ENCODE measurements around the gene SMAD4. TPM values are rescaled to one million over a fixed set of nuclear protein-coding genes. Genes with fewer than 3 reads are reported as not detected.
"Not testable (repeated sequence)": the region's sequence is repeated elsewhere in the genome, so short reads cannot be mapped to it uniquely, and the experiment has no call there.

The SMAD4 gene
- polyA plus RNA-seq (2013, experiment 1 of 2), result 118 TPM
- polyA plus RNA-seq (2013, experiment 2 of 2), result 112 TPM

DNA sequence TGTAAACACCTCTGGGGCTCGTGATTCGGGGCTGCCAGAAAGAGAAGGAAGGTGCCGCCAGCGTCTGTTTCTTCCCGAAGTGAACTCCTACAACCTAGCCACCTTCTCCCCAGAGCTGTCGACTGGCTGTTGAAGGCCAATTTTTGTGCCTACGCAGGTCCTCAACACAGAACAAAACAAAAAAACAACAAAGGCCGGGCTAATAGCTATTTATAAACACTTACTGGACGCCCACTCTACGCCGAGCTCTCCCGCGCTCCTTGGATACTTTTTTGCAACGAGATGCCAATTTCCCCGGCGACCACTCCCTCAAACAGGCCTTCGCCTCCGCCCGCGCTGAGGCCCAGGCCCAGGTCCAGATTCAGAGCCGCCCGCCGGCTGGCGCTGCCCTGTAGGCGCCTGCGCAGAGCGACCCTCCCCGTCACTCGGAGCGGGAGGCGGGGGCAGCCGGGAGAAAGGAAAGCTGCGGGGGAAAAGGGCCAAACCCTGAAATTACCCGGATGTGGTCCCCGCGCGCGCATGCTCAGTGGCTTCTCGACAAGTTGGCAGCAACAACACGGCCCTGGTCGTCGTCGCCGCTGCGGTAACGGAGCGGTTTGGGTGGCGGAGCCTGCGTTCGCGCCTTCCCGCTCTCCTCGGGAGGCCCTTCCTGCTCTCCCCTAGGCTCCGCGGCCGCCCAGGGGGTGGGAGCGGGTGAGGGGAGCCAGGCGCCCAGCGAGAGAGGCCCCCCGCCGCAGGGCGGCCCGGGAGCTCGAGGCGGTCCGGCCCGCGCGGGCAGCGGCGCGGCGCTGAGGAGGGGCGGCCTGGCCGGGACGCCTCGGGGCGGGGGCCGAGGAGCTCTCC is at the start of gene SMAD4:
SMAD4 (plus strand) TSS at position 520 of the 843 bp plus-strand sequence. CDS start 16,834 bp downstream, outside the sequence.
- Histone ChIP-seq H3K27ac (ENCODE audit: low read depth, low read length, severe bottlenecking) (peak within 1 kb of the TSS; percentile 95), H3K4me1 (ENCODE audit: control insufficient read depth, insufficient read depth, low read length, poor library complexity, severe bottlenecking) (peaks cover 10% of the 10 kb centered on the region), H3K9me3 (ENCODE audit: control insufficient read depth, low read length) (no peaks in the 10 kb centered on the region), H3K36me3 (ENCODE audit: control insufficient read depth, insufficient read depth, low read length) (peaks cover 26% of the 10 kb centered on the region), H3K4me3 (ENCODE audit: extremely low read depth, insufficient read depth, low read length, poor library complexity, severe bottlenecking) (peak within 1 kb of the TSS; percentile 75)
- WGBS, 2 experiments (ENCODE audit: insufficient coverage in 2 of 2), result 0 to 1% methylated on average over 55 to 62 of the region's 79 CpGs

DNA sequence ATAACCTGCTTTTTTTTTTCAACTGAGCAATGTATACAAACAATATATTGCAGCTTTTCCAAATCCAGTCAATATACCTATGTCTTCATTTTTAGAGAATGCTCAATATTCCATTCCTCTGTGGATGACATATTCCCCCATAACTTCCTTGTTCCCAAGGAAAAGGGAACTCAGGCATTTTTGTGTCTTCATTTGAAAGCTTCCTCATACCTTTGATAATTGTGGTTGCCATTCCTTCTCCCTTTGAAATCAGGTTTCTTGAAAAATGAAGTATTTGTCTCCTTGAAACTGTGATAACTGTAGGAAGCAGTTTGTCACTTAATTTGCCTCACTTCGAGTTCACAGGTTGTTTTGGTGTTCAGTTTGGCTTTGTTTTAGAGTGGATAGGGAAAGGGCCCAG is 48.6 kb upstream of the SMAD4 start:
- peaks cover 12% of the 10 kb centered on the region for H3K9me3 ChIP-seq (ENCODE audit: control insufficient read depth, low read length)
- WGBS, 2 experiments (ENCODE audit: insufficient coverage in 2 of 2), result 88% methylated on average over 1 of the region's 1 CpG; no CpG with 5 or more reads in 1 of the 2 experiments
- H3K4me3 ChIP-seq (ENCODE audit: extremely low read depth, insufficient read depth, low read length, poor library complexity, severe bottlenecking), result no peak overlapping the region
- H3K4me1 ChIP-seq (ENCODE audit: control insufficient read depth, insufficient read depth, low read length, poor library complexity, severe bottlenecking), result peaks cover 7% of the 10 kb centered on the region
- H3K27ac ChIP-seq (ENCODE audit: low read depth, low read length, severe bottlenecking), result no peak overlapping the region
- peaks cover 49% of the 10 kb centered on the region for H3K36me3 ChIP-seq (ENCODE audit: control insufficient read depth, insufficient read depth, low read length)

GRCh38 chr18:50982086-50982801 is 47.8 kb upstream of the SMAD4 start:
- 91 to 96% methylated on average over 7 of the region's 8 CpGs for WGBS, 2 experiments (ENCODE audit: insufficient coverage in 2 of 2)
- Histone ChIP-seq H3K9me3 (ENCODE audit: control insufficient read depth, low read length) (peaks cover 4% of the 10 kb centered on the region), H3K4me3 (ENCODE audit: extremely low read depth, insufficient read depth, low read length, poor library complexity, severe bottlenecking) (no peak overlapping the region), H3K4me1 (ENCODE audit: control insufficient read depth, insufficient read depth, low read length, poor library complexity, severe bottlenecking) (peaks cover 7% of the 10 kb centered on the region), H3K36me3 (ENCODE audit: control insufficient read depth, insufficient read depth, low read length) (peaks cover 44% of the 10 kb centered on the region), H3K27ac (ENCODE audit: low read depth, low read length, severe bottlenecking) (no peak overlapping the region)

GRCh38 chr18:50982802-50983179 is 47.2 kb upstream of the SMAD4 start:
- H3K9me3 ChIP-seq (ENCODE audit: control insufficient read depth, low read length), result no peaks in the 10 kb centered on the region
- 80% methylated on average over 1 of the region's 3 CpGs; no CpG with 5 or more reads in 1 of the 2 experiments for WGBS, 2 experiments (ENCODE audit: insufficient coverage in 2 of 2)
- no peak overlapping the region for H3K27ac ChIP-seq (ENCODE audit: low read depth, low read length, severe bottlenecking)
- H3K36me3 ChIP-seq (ENCODE audit: control insufficient read depth, insufficient read depth, low read length), result peaks cover 38% of the 10 kb centered on the region
- H3K4me1 ChIP-seq (ENCODE audit: control insufficient read depth, insufficient read depth, low read length, poor library complexity, severe bottlenecking), result peaks cover 7% of the 10 kb centered on the region
- H3K4me3 ChIP-seq (ENCODE audit: extremely low read depth, insufficient read depth, low read length, poor library complexity, severe bottlenecking), result no peak overlapping the region

- Histone ChIP-seq H3K36me3 (ENCODE audit: control insufficient read depth, insufficient read depth, low read length) (peaks cover 11% of the 10 kb centered on the region), H3K9me3 (ENCODE audit: control insufficient read depth, low read length) (no peaks in the 10 kb centered on the region), H3K4me1 (ENCODE audit: control insufficient read depth, insufficient read depth, low read length, poor library complexity, severe bottlenecking) (peaks cover 7% of the 10 kb centered on the region), H3K4me3 (ENCODE audit: extremely low read depth, insufficient read depth, low read length, poor library complexity, severe bottlenecking) (no peak overlapping the region), H3K27ac (ENCODE audit: low read depth, low read length, severe bottlenecking) (no peak overlapping the region)
- 90 to 93% methylated on average over 2 of the region's 2 CpGs for WGBS, 2 experiments (ENCODE audit: insufficient coverage in 2 of 2)
Observed at GRCh38 chr18:50986360-50987087, 43.5 kb upstream of the SMAD4 start.

- Histone ChIP-seq H3K27ac (ENCODE audit: low read depth, low read length, severe bottlenecking) (no peak overlapping the region), H3K4me3 (ENCODE audit: extremely low read depth, insufficient read depth, low read length, poor library complexity, severe bottlenecking) (no peak overlapping the region), H3K4me1 (ENCODE audit: control insufficient read depth, insufficient read depth, low read length, poor library complexity, severe bottlenecking) (peaks cover 11% of the 10 kb centered on the region), H3K9me3 (ENCODE audit: control insufficient read depth, low read length) (no peaks in the 10 kb centered on the region), H3K36me3 (ENCODE audit: control insufficient read depth, insufficient read depth, low read length) (peaks cover 11% of the 10 kb centered on the region)
- 84 to 92% methylated on average over 2 of the region's 2 CpGs for WGBS, 2 experiments (ENCODE audit: insufficient coverage in 2 of 2)
Observed at GRCh38 chr18:50987261-50987660, 42.8 kb upstream of the SMAD4 start.

GRCh38 chr18:50989711-50990110 is 40.3 kb upstream of the SMAD4 start:
- 84 to 95% methylated on average over 3 of the region's 3 CpGs for WGBS, 2 experiments (ENCODE audit: insufficient coverage in 2 of 2)
- Histone ChIP-seq H3K27ac (ENCODE audit: low read depth, low read length, severe bottlenecking) (no peak overlapping the region), H3K4me3 (ENCODE audit: extremely low read depth, insufficient read depth, low read length, poor library complexity, severe bottlenecking) (no peak overlapping the region), H3K36me3 (ENCODE audit: control insufficient read depth, insufficient read depth, low read length) (peaks cover 11% of the 10 kb centered on the region), H3K4me1 (ENCODE audit: control insufficient read depth, insufficient read depth, low read length, poor library complexity, severe bottlenecking) (peaks cover 11% of the 10 kb centered on the region), H3K9me3 (ENCODE audit: control insufficient read depth, low read length) (no peaks in the 10 kb centered on the region)

- H3K4me3 ChIP-seq (ENCODE audit: extremely low read depth, insufficient read depth, low read length, poor library complexity, severe bottlenecking), result no peak overlapping the region
- WGBS, 2 experiments (ENCODE audit: insufficient coverage in 2 of 2), result 5 to 34% methylated on average over 2 to 3 of the region's 3 CpGs
- no peak overlapping the region for H3K27ac ChIP-seq (ENCODE audit: low read depth, low read length, severe bottlenecking)
- no peaks in the 10 kb centered on the region for H3K9me3 ChIP-seq (ENCODE audit: control insufficient read depth, low read length)
- no peaks in the 10 kb centered on the region for H3K36me3 ChIP-seq (ENCODE audit: control insufficient read depth, insufficient read depth, low read length)
- H3K4me1 ChIP-seq (ENCODE audit: control insufficient read depth, insufficient read depth, low read length, poor library complexity, severe bottlenecking), result peaks cover 4% of the 10 kb centered on the region
Observed at GRCh38 chr18:50992351-50992762, 37.7 kb upstream of the SMAD4 start.

GRCh38 chr18:50994031-50994430 is 36.0 kb upstream of the SMAD4 start:
- Histone ChIP-seq H3K36me3 (ENCODE audit: control insufficient read depth, insufficient read depth, low read length) (no peaks in the 10 kb centered on the region), H3K9me3 (ENCODE audit: control insufficient read depth, low read length) (no peaks in the 10 kb centered on the region), H3K27ac (ENCODE audit: low read depth, low read length, severe bottlenecking) (no peak overlapping the region), H3K4me1 (ENCODE audit: control insufficient read depth, insufficient read depth, low read length, poor library complexity, severe bottlenecking) (peaks cover 4% of the 10 kb centered on the region), H3K4me3 (ENCODE audit: extremely low read depth, insufficient read depth, low read length, poor library complexity, severe bottlenecking) (no peak overlapping the region)
- WGBS, 2 experiments (ENCODE audit: insufficient coverage in 2 of 2), result 80 to 81% methylated on average over 1 to 2 of the region's 2 CpGs

- not testable (repeated sequence) for H3K27ac ChIP-seq (ENCODE audit: low read depth, low read length, severe bottlenecking); H3K36me3 ChIP-seq (ENCODE audit: control insufficient read depth, insufficient read depth, low read length); H3K4me1 ChIP-seq (ENCODE audit: control insufficient read depth, insufficient read depth, low read length, poor library complexity, severe bottlenecking); H3K4me3 ChIP-seq (ENCODE audit: extremely low read depth, insufficient read depth, low read length, poor library complexity, severe bottlenecking); H3K9me3 ChIP-seq (ENCODE audit: control insufficient read depth, low read length)
- 80% methylated on average over 1 of the region's 2 CpGs; no CpG with 5 or more reads in 1 of the 2 experiments for WGBS, 2 experiments (ENCODE audit: insufficient coverage in 2 of 2)
Observed at GRCh38 chr18:51003174-51003573, 26.8 kb upstream of the SMAD4 start.
